HG03469 (cell line): ENCODE results near the gene WDR72.
"Not testable (repeated sequence)": the region's sequence is repeated elsewhere in the genome, so short reads cannot be mapped to it uniquely, and the experiment has no call there.

Source experiments
- ATAC-seq: cut with Tn5 transposase; IDR thresholded peaks from one replicate; pipeline ENCODE4 v1.9.1; 2021; ENCODE audit warnings: mild to moderate bottlenecking, moderate library complexity, moderate number of reproducible peaks; ENCODE audit not compliant: unreplicated experiment

The WDR72 gene

GRCh38 chr15:53710906-53711305 is 48.6 kb downstream of the WDR72 start:
- no peak for ATAC-seq

GRCh38 chr15:53709821-53710220 is 49.6 kb downstream of the WDR72 start:
- ATAC-seq: no peak

- ATAC-seq: no peak
These were observed 64.1 kb downstream of the WDR72 start for GRCh38 chr15:53695365-53695764.

GRCh38 chr15:53694476-53694874 is 65.0 kb downstream of the WDR72 start:
- ATAC-seq: no peak

- ATAC-seq: no peak
These were observed 65.6 kb downstream of the WDR72 start for GRCh38 chr15:53693729-53694475.

GRCh38 chr15:53684162-53684561 is 75.3 kb downstream of the WDR72 start:
- not testable (repeated sequence) for ATAC-seq

GRCh38 chr15:53681056-53681455 is 78.4 kb downstream of the WDR72 start:
- ATAC-seq: no peak

DNA sequence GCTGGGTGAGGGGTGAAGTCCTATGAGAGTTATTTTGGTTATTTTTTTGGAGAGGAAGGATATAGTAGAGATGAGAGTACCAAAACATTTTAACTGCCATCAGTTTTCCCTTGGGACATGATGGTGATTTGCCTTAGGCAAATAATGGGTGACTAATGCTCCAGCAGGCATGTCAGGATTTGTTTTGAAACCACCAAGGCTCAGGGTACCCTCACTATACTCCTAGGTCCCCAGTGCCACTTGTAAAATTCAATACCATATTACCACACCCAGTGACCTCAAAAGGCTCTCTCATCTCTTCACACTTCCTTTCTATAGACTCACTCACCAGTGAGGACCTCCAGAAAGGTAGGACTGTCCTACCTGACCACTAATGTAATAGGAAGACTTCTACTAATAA is 83.6 kb downstream of the WDR72 start:
- ATAC-seq: no peak

DNA sequence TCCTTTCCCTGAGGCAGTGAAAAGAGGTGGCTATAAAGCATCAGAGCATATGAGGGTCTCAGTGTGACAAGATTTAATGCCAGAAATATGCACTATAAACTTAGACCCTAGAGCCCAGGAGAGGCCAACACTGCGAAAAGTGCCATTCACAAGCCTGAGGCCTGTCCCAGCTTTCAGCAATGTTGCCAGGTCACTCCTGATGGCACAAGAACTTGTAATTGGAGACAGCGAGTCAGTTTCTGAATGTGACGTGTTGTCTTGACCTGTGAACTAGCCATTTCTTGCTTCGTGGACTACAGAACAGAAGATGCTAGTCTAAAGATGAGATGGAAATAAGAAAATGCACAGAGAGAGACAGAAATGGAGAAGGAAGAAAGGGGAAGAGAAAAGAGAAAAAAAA is 87.9 kb downstream of the WDR72 start:
- no peak for ATAC-seq

DNA sequence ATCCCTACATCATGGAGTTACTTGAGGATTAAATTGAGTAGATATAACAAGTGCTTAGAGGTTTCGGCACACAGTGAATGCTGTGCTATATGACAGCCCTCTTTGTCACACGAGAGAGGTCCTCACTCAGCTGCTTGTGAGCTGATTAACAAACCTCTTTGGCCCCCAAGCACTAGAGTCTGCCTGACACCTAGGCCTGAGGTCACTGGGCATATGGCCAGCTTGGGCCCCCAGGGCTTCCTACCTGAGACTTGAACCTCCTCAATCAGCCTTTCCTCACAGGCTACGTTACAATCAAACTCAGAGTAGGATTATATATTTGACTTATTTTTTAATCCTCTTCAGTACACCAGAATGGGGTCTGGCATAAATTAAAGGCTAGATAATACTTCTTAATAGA is 88.8 kb downstream of the WDR72 start:
- ATAC-seq: no peak

- no peak for ATAC-seq
These were observed 93.5 kb downstream of the WDR72 start for GRCh38 chr15:53665930-53666329.

DNA sequence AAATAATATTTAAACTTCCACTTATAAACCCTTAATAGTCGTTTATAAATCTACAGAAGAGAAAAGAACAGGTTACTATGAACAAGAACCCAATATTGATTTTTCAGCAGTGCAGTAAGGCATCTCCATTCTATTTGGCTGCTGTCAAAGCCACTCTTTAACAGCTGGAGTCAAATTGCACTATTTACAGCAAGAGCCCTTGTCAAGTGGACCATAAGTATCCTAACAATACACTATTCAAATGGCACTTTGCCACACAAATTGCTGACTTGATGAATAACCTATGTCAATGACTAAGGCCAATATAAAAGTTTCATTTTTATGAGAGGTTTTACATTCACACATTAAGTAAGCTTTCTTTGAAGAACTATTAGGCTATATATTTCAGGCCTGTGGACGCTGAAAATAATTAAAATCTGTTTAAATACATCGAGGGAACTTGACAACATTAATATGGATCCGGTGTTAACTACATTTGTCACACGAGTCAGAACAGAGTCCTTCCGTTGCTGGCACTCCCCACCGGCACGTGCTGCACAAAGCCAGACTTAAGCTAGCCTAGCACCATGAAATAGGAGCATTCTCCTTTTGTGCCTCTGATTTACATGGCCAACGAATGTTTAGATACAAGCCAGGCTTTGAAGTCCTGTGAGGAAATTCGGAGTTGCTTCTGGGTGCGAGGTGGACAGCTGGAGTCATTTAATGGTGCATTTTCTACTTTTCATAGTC is 100.5 kb downstream of the WDR72 start:
- no peak for ATAC-seq

- ATAC-seq: no peak
These were observed 101.2 kb downstream of the WDR72 start for GRCh38 chr15:53658255-53658654.

GRCh38 chr15:53648934-53649333 is 110.5 kb downstream of the WDR72 start:
- no peak for ATAC-seq

DNA sequence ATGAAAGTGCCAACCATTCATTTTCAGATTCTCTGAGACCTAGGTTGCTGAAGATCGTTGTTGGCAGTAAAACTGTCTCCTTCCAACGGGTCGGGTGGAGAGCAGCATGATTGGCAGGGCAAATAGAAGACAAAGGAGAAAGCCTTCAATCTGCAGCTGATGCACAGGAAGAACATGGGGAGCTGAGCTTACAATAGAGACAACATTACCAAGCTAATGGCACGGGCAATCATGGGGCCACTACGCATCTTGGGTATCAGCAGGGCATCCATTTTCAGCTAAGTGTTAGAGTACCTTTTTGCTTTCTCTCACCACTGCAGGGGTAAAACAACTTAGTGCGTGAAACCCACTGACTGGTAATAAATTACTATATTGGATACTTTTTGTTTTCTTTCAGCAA is 114.8 kb downstream of the WDR72 start:
- ATAC-seq: no peak

- no peak for ATAC-seq
These were observed 124.9 kb downstream of the WDR72 start for GRCh38 chr15:53634517-53635106.

GRCh38 chr15:53627279-53627678 is 132.2 kb downstream of the WDR72 start:
- ATAC-seq: no peak

DNA sequence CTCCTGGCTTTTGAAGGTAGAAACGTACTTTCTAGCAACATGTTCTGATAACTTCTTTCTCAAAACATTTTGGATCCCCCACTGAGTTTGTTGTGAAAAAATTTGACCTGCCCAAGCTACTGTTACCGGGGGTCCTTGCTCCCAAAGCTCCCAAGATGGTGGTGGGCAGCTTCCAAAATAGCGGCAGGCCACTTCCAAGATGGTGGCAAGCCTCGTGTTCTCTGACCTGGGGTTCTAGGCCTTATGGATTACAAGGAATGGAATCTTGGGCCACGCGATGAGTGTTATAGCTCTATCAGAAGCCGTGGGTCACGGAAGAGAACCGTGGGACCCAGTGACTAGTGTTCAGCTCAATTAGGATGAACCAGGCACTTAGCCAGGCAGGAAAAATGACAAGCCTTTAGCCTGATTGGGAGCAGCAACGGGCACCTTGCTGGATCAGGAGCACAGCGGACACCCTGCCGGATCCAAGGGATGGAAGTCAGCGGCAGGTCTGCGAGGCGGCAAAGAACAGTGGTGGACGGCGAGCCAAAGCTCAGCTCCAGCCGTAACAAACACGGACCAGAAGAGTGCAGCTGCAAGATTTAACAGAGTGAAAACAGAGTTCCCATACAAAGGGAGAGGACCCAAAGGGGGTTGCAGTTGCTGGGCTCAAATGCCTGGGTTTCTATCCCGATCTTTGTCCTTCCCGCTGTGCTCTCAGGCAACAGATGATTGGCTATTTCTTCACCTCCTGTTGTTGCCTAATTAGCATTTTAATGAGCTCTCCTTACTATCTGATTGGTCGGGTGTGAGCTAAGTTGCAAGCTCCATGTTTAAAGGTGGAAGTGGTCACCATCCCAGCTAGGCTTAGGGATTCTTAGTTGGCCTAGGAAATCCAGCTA is 133.3 kb downstream of the WDR72 start:
- ATAC-seq: no peak

GRCh38 chr15:53625260-53625659 is 134.2 kb downstream of the WDR72 start:
- ATAC-seq: no peak

DNA sequence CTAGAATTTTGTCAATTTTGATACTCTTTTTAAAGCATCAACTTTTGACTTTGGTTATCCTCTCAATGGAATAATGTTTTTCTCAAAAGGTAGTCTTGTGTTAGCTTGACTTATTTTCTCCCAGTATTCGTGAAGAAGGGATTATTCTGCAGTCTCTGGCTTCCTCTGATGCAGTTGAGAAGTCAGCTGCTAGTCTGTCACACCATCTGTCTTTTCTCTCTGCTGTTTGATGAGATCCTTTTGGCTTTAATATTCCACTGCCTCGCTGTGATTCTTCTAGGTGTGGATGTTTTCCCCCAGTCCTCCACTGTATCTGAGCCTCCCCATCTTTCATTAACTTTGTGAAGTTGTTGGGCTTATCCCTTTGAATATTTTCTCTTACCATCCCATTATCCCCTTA is 141.0 kb downstream of the WDR72 start:
- ATAC-seq: no peak
